Neural cell (in vitro differentiated cells): ENCODE data around the gene PDE4D.

Experiments
- EP300 ChIP-seq: fragments of 450-650 bp; conservative IDR thresholded peaks from 2 replicates; pipeline ENCODE4 v1.6.1; 2014; ENCODE audit warnings: antibody characterized with exemption, mild to moderate bottlenecking, moderate library complexity; ENCODE audit not compliant: poor library complexity, severe bottlenecking
- EZH2 ChIP-seq: fragments of 200-600, 300-800 bp; shearing (Covaris generic), sonication (generic); IDR thresholded peaks from 2 replicates; pipeline ENCODE4 v1.6.1; 2014; ENCODE audit warnings: antibody characterized with exemption, low read length, borderline replicate concordance, mild to moderate bottlenecking; ENCODE audit not compliant: insufficient read depth, poor library complexity, severe bottlenecking
- MXI1 ChIP-seq: fragments of 450-650 bp; conservative IDR thresholded peaks from 2 replicates; pipeline ENCODE4 v1.6.1; 2014; ENCODE audit warnings: antibody characterized with exemption, mild to moderate bottlenecking; ENCODE audit not compliant: poor library complexity, severe bottlenecking
- POLR2AphosphoS5 ChIP-seq: IDR thresholded peaks from 2 replicates; pipeline ENCODE4 v1.6.1; 2012
- RAD21 ChIP-seq: fragments of 450-650 bp; conservative IDR thresholded peaks from 2 replicates; pipeline ENCODE4 v1.6.1; 2014; ENCODE audit warnings: antibody characterized with exemption, mild to moderate bottlenecking, moderate library complexity
- SMC3 ChIP-seq: fragments of 450-650 bp; conservative IDR thresholded peaks from 2 replicates; pipeline ENCODE4 v1.6.1; 2014; ENCODE audit warnings: antibody characterized with exemption, mild to moderate bottlenecking, moderate library complexity; ENCODE audit not compliant: poor library complexity
- TAF1 ChIP-seq: IDR thresholded peaks from 2 replicates; pipeline ENCODE4 v1.6.1; 2012; ENCODE audit warnings: low read depth
- TF ChIP-seq, protein P1 (sequence below): fragments of 450-650 bp; IDR thresholded peaks from 2 replicates; pipeline ENCODE4 v1.5.1; 2014; ENCODE audit warnings: antibody characterized with exemption, mild to moderate bottlenecking, moderate library complexity; ENCODE audit not compliant: poor library complexity, severe bottlenecking
- TF ChIP-seq, protein P2 (sequence below): IDR thresholded peaks from 2 replicates; pipeline ENCODE4 v1.6.1; 2012; ENCODE audit warnings: borderline replicate concordance

DNA sequence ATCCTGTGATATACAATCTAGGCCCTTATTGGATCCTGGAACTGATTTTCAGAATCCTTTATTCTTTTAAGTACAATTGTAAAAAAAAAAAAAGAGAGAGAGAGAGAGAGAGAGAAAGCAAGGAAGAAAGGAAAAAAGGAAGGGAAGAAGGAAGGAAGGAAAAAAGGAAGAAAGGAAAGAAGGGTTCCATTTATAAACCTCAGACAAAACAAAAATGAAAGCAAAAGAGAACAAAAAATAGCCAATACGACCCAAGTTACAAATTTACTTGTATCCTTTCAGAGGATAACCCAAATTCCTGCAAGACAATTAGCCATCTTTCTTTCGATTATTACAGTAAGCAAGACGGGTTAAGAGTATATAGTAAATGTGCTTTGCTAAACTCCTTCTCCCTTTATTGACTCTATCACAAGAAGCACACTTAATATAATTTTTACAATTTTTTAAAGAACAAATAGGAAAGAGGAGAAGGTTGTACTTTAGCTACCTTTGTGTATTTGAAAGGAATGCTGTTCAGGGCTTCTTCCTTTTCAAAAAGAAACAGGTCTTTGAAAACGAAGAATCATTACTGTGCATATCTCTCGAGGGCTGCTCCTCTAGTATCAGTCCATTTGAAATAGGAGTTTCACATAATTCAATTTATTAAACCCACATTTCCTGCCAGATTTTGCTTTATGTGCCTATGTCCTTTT lies 767.4 kb downstream of the PDE4D start:
- no peak for TF ChIP-seq EZH2
- TF ChIP-seq, protein P1, sequence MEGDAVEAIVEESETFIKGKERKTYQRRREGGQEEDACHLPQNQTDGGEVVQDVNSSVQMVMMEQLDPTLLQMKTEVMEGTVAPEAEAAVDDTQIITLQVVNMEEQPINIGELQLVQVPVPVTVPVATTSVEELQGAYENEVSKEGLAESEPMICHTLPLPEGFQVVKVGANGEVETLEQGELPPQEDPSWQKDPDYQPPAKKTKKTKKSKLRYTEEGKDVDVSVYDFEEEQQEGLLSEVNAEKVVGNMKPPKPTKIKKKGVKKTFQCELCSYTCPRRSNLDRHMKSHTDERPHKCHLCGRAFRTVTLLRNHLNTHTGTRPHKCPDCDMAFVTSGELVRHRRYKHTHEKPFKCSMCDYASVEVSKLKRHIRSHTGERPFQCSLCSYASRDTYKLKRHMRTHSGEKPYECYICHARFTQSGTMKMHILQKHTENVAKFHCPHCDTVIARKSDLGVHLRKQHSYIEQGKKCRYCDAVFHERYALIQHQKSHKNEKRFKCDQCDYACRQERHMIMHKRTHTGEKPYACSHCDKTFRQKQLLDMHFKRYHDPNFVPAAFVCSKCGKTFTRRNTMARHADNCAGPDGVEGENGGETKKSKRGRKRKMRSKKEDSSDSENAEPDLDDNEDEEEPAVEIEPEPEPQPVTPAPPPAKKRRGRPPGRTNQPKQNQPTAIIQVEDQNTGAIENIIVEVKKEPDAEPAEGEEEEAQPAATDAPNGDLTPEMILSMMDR = no peak
- TF ChIP-seq POLR2AphosphoS5 = no peak
- TF ChIP-seq SMC3 = no peak
- TF ChIP-seq, protein P2, sequence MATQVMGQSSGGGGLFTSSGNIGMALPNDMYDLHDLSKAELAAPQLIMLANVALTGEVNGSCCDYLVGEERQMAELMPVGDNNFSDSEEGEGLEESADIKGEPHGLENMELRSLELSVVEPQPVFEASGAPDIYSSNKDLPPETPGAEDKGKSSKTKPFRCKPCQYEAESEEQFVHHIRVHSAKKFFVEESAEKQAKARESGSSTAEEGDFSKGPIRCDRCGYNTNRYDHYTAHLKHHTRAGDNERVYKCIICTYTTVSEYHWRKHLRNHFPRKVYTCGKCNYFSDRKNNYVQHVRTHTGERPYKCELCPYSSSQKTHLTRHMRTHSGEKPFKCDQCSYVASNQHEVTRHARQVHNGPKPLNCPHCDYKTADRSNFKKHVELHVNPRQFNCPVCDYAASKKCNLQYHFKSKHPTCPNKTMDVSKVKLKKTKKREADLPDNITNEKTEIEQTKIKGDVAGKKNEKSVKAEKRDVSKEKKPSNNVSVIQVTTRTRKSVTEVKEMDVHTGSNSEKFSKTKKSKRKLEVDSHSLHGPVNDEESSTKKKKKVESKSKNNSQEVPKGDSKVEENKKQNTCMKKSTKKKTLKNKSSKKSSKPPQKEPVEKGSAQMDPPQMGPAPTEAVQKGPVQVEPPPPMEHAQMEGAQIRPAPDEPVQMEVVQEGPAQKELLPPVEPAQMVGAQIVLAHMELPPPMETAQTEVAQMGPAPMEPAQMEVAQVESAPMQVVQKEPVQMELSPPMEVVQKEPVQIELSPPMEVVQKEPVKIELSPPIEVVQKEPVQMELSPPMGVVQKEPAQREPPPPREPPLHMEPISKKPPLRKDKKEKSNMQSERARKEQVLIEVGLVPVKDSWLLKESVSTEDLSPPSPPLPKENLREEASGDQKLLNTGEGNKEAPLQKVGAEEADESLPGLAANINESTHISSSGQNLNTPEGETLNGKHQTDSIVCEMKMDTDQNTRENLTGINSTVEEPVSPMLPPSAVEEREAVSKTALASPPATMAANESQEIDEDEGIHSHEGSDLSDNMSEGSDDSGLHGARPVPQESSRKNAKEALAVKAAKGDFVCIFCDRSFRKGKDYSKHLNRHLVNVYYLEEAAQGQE = no peak
- TF ChIP-seq TAF1 = no peak
- no peak for TF ChIP-seq RAD21
- no peak for TF ChIP-seq EP300
- no peak for TF ChIP-seq MXI1
